Activated CD4-positive, alpha-beta memory T cell treated with anti-CD3 and anti-CD28 coated beads, Interleukin-2, amount 10 ng/mL, durations not matched to agents 7 days and 5 days (primary cell): ENCODE results near the gene RNASE4. TPM values are rescaled to one million over a fixed set of nuclear protein-coding genes. Genes with fewer than 3 reads are reported as not detected.
"Not testable (repeated sequence)": the region's sequence is repeated elsewhere in the genome, so short reads cannot be mapped to it uniquely, and the experiment has no call there.

Experiments used
- CTCF ChIA-PET: fragments of 350-600 bp; sonication (Branson Sonifier 250); formaldehyde crosslinking; loops from one replicate; lab custom pipeline; 2021; ENCODE audit warnings: antibody characterized with exemption, inconsistent platforms; lab: Charles Lee
- POLR2A ChIA-PET: fragments of 350-600 bp; sonication (Branson Sonifier 250); formaldehyde crosslinking; loops from one replicate; lab custom pipeline; 2021; ENCODE audit warnings: antibody characterized with exemption; lab: Charles Lee
- DNase-seq: peaks from one replicate; pipeline ENCODE4 v3.0.0-alpha.2; 2020
- H3K27ac Mint-ChIP-seq: one replicate; pipeline ENCODE4 v1.8.0; 2021; ENCODE audit warnings: mild to moderate bottlenecking, mixed read lengths
- H3K27me3 Mint-ChIP-seq: one replicate; pipeline ENCODE4 v1.8.0; 2021; ENCODE audit warnings: mixed read lengths
- H3K36me3 Mint-ChIP-seq: one replicate; pipeline ENCODE4 v1.8.0; 2021; ENCODE audit warnings: low read depth, mixed read lengths
- H3K4me1 Mint-ChIP-seq: one replicate; pipeline ENCODE4 v1.8.0; 2021; ENCODE audit warnings: mixed read lengths
- H3K4me3 Mint-ChIP-seq: one replicate; pipeline ENCODE4 v1.8.0; 2021; ENCODE audit warnings: mild to moderate bottlenecking, mixed read lengths
- H3K9me3 Mint-ChIP-seq: one replicate; pipeline ENCODE4 v1.8.0; 2021; ENCODE audit warnings: mixed read lengths
- total RNA-seq, 2 experiments: library from RNA; stranded (reverse); gene quantifications; one replicate each; pipeline ENCODE4 v1.2.3, GENCODE V29; 2021

Gene RNASE4
- total RNA-seq, 2 experiments from 2014 or later, result 2.7 to 4.7 TPM

GRCh38 chr14:20659336-20659735, 25.0 kb upstream of the RNASE4 start:
- ChIA-PET CTCF (interaction anchor here (1.4 to 14.0 kb wide), 3 partner anchors 20 to 198 kb away, joined by 4 to 179 read pairs (median 122); partner anchors contain the start of genes ANG and RNASE4), POLR2A (interaction anchor here (1.1 to 3.9 kb wide), 2 partner anchors 23 to 32 kb away, joined by 4 to 31 read pairs; partner anchors contain the start of gene RNASE4)
- Mint-ChIP-seq H3K4me3 (no peak overlapping the region), H3K27ac (no peak overlapping the region), H3K4me1 (peaks cover 49% of the 10 kb centered on the region), H3K27me3 (peaks cover 37% of the 10 kb centered on the region), H3K36me3 (no peaks in the 10 kb centered on the region), H3K9me3 (no peaks in the 10 kb centered on the region)
- no peak for DNase-seq

GRCh38 chr14:20659813-20660395, 24.5 kb upstream of the RNASE4 start:
- no peak overlapping the region for H3K27ac Mint-ChIP-seq
- peaks cover 49% of the 10 kb centered on the region for H3K4me1 Mint-ChIP-seq
- CTCF ChIA-PET, result interaction anchor here (1.4 to 14.0 kb wide), 3 partner anchors 20 to 198 kb away, joined by 4 to 179 read pairs (median 122); partner anchors contain the start of genes ANG and RNASE4
- POLR2A ChIA-PET, result interaction anchor here (1.1 to 3.9 kb wide), 2 partner anchors 22 to 31 kb away, joined by 4 to 31 read pairs; partner anchors contain the start of gene RNASE4
- H3K27me3 Mint-ChIP-seq, result peaks cover 34% of the 10 kb centered on the region
- DNase-seq, result no peak
- H3K36me3 Mint-ChIP-seq, result no peaks in the 10 kb centered on the region
- no peaks in the 10 kb centered on the region for H3K9me3 Mint-ChIP-seq
- no peak overlapping the region for H3K4me3 Mint-ChIP-seq

GRCh38 chr14:20661197-20661596, 23.2 kb upstream of the RNASE4 start:
- H3K27me3 Mint-ChIP-seq, result peaks cover 22% of the 10 kb centered on the region
- H3K27ac Mint-ChIP-seq, result no peak overlapping the region
- CTCF ChIA-PET, result interaction anchor here (1.1 to 14.0 kb wide), 3 partner anchors 19 to 36 kb away, joined by 3 to 179 read pairs (median 122); partner anchors contain the start of genes ANG and RNASE4
- no peaks in the 10 kb centered on the region for H3K36me3 Mint-ChIP-seq
- H3K4me1 Mint-ChIP-seq, result peaks cover 55% of the 10 kb centered on the region
- H3K9me3 Mint-ChIP-seq, result no peaks in the 10 kb centered on the region
- POLR2A ChIA-PET, result interaction anchor here (0.7 to 2.7 kb wide), 2 partner anchors 20 kb away, joined by 3 to 20 read pairs; no protein-coding TSS in a partner anchor
- no peak overlapping the region for H3K4me3 Mint-ChIP-seq
- DNase-seq, result no peak

- peaks cover 7% of the 10 kb centered on the region for H3K27me3 Mint-ChIP-seq
- peak overlapping the region; percentile 27 for H3K27ac Mint-ChIP-seq
- ChIA-PET CTCF (interaction anchor here (0.6 to 14.0 kb wide), 6 partner anchors 10 to 335 kb away, joined by 3 to 179 read pairs (median 5); partner anchors contain the start of genes ANG and RNASE4), POLR2A (interaction anchor here (0.6 to 2.7 kb wide), 5 partner anchors 18 to 28 kb away, joined by 3 to 20 read pairs (median 8); partner anchors contain the start of genes ANG and RNASE4)
- peaks cover 6% of the 10 kb centered on the region for H3K36me3 Mint-ChIP-seq
- H3K4me1 Mint-ChIP-seq, result peaks cover 57% of the 10 kb centered on the region
- H3K4me3 Mint-ChIP-seq, result peak overlapping the region; percentile 76
- no peaks in the 10 kb centered on the region for H3K9me3 Mint-ChIP-seq
- peak; percentile 87 for DNase-seq
Observed at GRCh38 chr14:20662968-20663732, 21.2 kb upstream of the RNASE4 start.

GRCh38 chr14:20666400-20666961, 17.9 kb upstream of the RNASE4 start:
- CTCF ChIA-PET, result interaction anchor here (11.0 to 14.0 kb wide), 2 partner anchors 13 to 25 kb away, joined by 122 to 179 read pairs; partner anchors contain the start of genes ANG and RNASE4
- H3K27me3 Mint-ChIP-seq, H3K9me3 Mint-ChIP-seq, H3K4me3 Mint-ChIP-seq, DNase-seq, POLR2A ChIA-PET, H3K27ac Mint-ChIP-seq: not testable (repeated sequence)
- H3K4me1 Mint-ChIP-seq, result peaks cover 64% of the 10 kb centered on the region
- H3K36me3 Mint-ChIP-seq, result peaks cover 13% of the 10 kb centered on the region

GRCh38 chr14:20667957-20668356, 16.4 kb upstream of the RNASE4 start:
- peak; percentile 34 for DNase-seq
- peak overlapping the region; percentile 78 for H3K27ac Mint-ChIP-seq
- H3K27me3 Mint-ChIP-seq, result peaks cover 1% of the 10 kb centered on the region
- CTCF ChIA-PET, result interaction anchor here (0.6 to 2.3 kb wide), 5 partner anchors 13 to 191 kb away, joined by 3 to 16 read pairs (median 3); no protein-coding TSS in a partner anchor
- H3K4me1 Mint-ChIP-seq, result peaks cover 58% of the 10 kb centered on the region
- peak overlapping the region; percentile 26 for H3K4me3 Mint-ChIP-seq
- H3K36me3 Mint-ChIP-seq, result peaks cover 13% of the 10 kb centered on the region
- no peaks in the 10 kb centered on the region for H3K9me3 Mint-ChIP-seq
- POLR2A ChIA-PET, result interaction anchor here (1.1 to 3.5 kb wide), 4 partner anchors 15 to 325 kb away, joined by 3 to 69 read pairs (median 4); partner anchors contain the start of genes PARP2 and RNASE4

- ChIA-PET POLR2A (interaction anchor here (1.1 to 3.5 kb wide), 3 partner anchors 10 to 113 kb away, joined by 3 to 69 read pairs (median 3); partner anchors contain the start of gene RNASE4), CTCF (interaction anchor here (1.3 to 2.3 kb wide), 3 partner anchors 11 to 23 kb away, joined by 3 to 16 read pairs (median 13); no protein-coding TSS in a partner anchor)
- Mint-ChIP-seq H3K27me3 (no peaks in the 10 kb centered on the region), H3K4me3 (no peak overlapping the region), H3K9me3 (no peaks in the 10 kb centered on the region), H3K4me1 (peaks cover 52% of the 10 kb centered on the region), H3K36me3 (peaks cover 13% of the 10 kb centered on the region), H3K27ac (no peak overlapping the region)
- DNase-seq, result no peak
Observed at GRCh38 chr14:20668969-20669368, 15.4 kb upstream of the RNASE4 start.

- POLR2A ChIA-PET, result interaction anchor here (1.2 kb wide), 1 partner anchor 10 kb away, joined by 4 read pairs; no protein-coding TSS in a partner anchor
- Mint-ChIP-seq H3K27ac (no peak overlapping the region), H3K9me3 (no peaks in the 10 kb centered on the region), H3K36me3 (peaks cover 10% of the 10 kb centered on the region), H3K4me1 (peaks cover 48% of the 10 kb centered on the region), H3K4me3 (no peak overlapping the region), H3K27me3 (no peaks in the 10 kb centered on the region)
- CTCF ChIA-PET, result interaction anchor here (1.5 kb wide), 1 partner anchor 10 kb away, joined by 6 read pairs; no protein-coding TSS in a partner anchor
- DNase-seq, result no peak
Observed at GRCh38 chr14:20671597-20672283, 12.6 kb upstream of the RNASE4 start.

GRCh38 chr14:20675669-20676068, 8.7 kb upstream of the RNASE4 start:
- DNase-seq, result no peak
- POLR2A ChIA-PET, result interaction anchor here (2.2 kb wide), 1 partner anchor 9 kb away, joined by 9 read pairs; the partner anchor contains the start of gene RNASE4
- H3K4me1 Mint-ChIP-seq, result peaks cover 24% of the 10 kb centered on the region

GRCh38 chr14:20676072-20676471, 8.3 kb upstream of the RNASE4 start:
- Mint-ChIP-seq H3K36me3 (no peaks in the 10 kb centered on the region), H3K4me3 (no peak overlapping the region), H3K27ac (no peak overlapping the region), H3K9me3 (no peaks in the 10 kb centered on the region), H3K4me1 (peaks cover 20% of the 10 kb centered on the region), H3K27me3 (no peaks in the 10 kb centered on the region)
- POLR2A ChIA-PET, result interaction anchor here (2.2 kb wide), 1 partner anchor 9 kb away, joined by 9 read pairs; the partner anchor contains the start of gene RNASE4
- CTCF ChIA-PET, result interaction anchor here (2.4 to 13.8 kb wide), 2 partner anchors 16 to 17 kb away, joined by 10 to 179 read pairs; no protein-coding TSS in a partner anchor
- no peak for DNase-seq

More at GRCh38 chr14:20675669-20676068, 8.7 kb upstream of the RNASE4 start:
- H3K36me3 Mint-ChIP-seq, result no peaks in the 10 kb centered on the region
- H3K27me3 Mint-ChIP-seq, result no peaks in the 10 kb centered on the region
- CTCF ChIA-PET, result interaction anchor here (2.4 to 13.8 kb wide), 2 partner anchors 16 kb away, joined by 10 to 179 read pairs; no protein-coding TSS in a partner anchor
- H3K4me3 Mint-ChIP-seq, result no peak overlapping the region
- H3K27ac Mint-ChIP-seq, result no peak overlapping the region
- H3K9me3 Mint-ChIP-seq, result no peaks in the 10 kb centered on the region

- H3K27ac Mint-ChIP-seq, result no peak overlapping the region
- peaks cover 11% of the 10 kb centered on the region for H3K4me1 Mint-ChIP-seq
- no peaks in the 10 kb centered on the region for H3K9me3 Mint-ChIP-seq
- H3K4me3 Mint-ChIP-seq, result no peak overlapping the region
- no peak for DNase-seq
- H3K27me3 Mint-ChIP-seq, result no peaks in the 10 kb centered on the region
- no peaks in the 10 kb centered on the region for H3K36me3 Mint-ChIP-seq
- ChIA-PET CTCF (interaction anchor here (1.3 to 13.8 kb wide), 5 partner anchors 12 to 194 kb away, joined by 3 to 179 read pairs (median 20); no protein-coding TSS in a partner anchor), POLR2A (interaction anchor here (1.5 to 6.7 kb wide), 8 partner anchors 11 to 224 kb away, joined by 4 to 69 read pairs (median 14); partner anchors contain the start of genes APEX1, OSGEP, PIP4P1 and PNP)
Observed at GRCh38 chr14:20679907-20680306, 4.5 kb upstream of the RNASE4 start.
